CD14-positive monocyte (primary cell): ENCODE measurements around the gene JSRP1. TPM values are rescaled to one million over a fixed set of nuclear protein-coding genes. Genes with fewer than 3 reads are reported as not detected.

Source experiments
- DNase-seq, 3 donors: peaks; one replicate each; pipeline ENCODE4 v3.0.0-alpha.2; 2011 to 2022
- H2AFZ ChIP-seq: 2 replicates; pipeline ENCODE4 v1.6.0; 2012; ENCODE audit warnings: mild to moderate bottlenecking, low read depth, low read length, inconsistent platforms; ENCODE audit not compliant: insufficient read depth, poor library complexity, severe bottlenecking
- H3K27ac ChIP-seq, 2 donors: 1 replicate in 1 of 2; 2 replicates in 1 of 2; pipeline ENCODE4 v1.5.1; 2012 to 2013; ENCODE audit warnings: low read length in 2 of 2, control low read depth in 1 of 2, inconsistent platforms in 1 of 2, low read depth in 1 of 2, mild to moderate bottlenecking in 1 of 2
- H3K27me3 ChIP-seq, 2 donors: one replicate each; pipeline versions ENCODE4 v1.6.0 to v1.6.1; 2011 to 2013; ENCODE audit warnings: low read length in 2 of 2; ENCODE audit not compliant: control insufficient read depth in 2 of 2, insufficient read depth in 2 of 2
- H3K36me3 ChIP-seq, 2 donors: replicated peaks in 1 of 2; 1 replicate in 1 of 2; 2 replicates in 1 of 2; pipeline versions ENCODE4 v1.5.1 to v1.6.1; 2012 to 2013; ENCODE audit warnings: low read length in 2 of 2, control low read depth in 1 of 2, inconsistent platforms in 1 of 2, mild to moderate bottlenecking in 1 of 2; ENCODE audit not compliant: insufficient read depth in 2 of 2, control insufficient read depth in 1 of 2
- H3K4me1 ChIP-seq, 2 donors: 1 replicate in 1 of 2; 2 replicates in 1 of 2; pipeline versions ENCODE4 v1.5.1 to v1.6.1; 2012 to 2013; ENCODE audit warnings: low read length in 2 of 2, control low read depth in 1 of 2, inconsistent platforms in 1 of 2, mild to moderate bottlenecking in 1 of 2, moderate library complexity in 1 of 2; ENCODE audit not compliant: insufficient read depth in 2 of 2, control insufficient read depth in 1 of 2
- H3K4me2 ChIP-seq: replicated peaks from 2 replicates; pipeline ENCODE3; 2012; ENCODE audit warnings: low read length, moderate library complexity, mild to moderate bottlenecking; ENCODE audit not compliant: poor library complexity, severe bottlenecking; ENCODE audit errors: extremely low read depth
- H3K4me3 ChIP-seq, 3 experiments: fragments of 200-600 bp in 1 of 3; sonication (generic) in 1 of 3; replicated peaks in 1 of 3; 1 replicate in 2 of 3; 2 replicates in 1 of 3; pipeline ENCODE4 v1.5.1; 2011 to 2013; ENCODE audit warnings: low read length in 3 of 3, mild to moderate bottlenecking in 3 of 3, control low read depth in 2 of 3, low read depth in 2 of 3, inconsistent platforms in 1 of 3, moderate library complexity in 1 of 3
- H3K79me2 ChIP-seq: 2 replicates; pipeline ENCODE4 v1.6.0; 2012; ENCODE audit warnings: mild to moderate bottlenecking, control low read depth, inconsistent platforms, low read length, moderate library complexity; ENCODE audit not compliant: insufficient read depth
- H3K9ac ChIP-seq: 2 replicates; pipeline ENCODE4 v1.6.0; 2017; ENCODE audit warnings: low read length, mild to moderate bottlenecking; ENCODE audit not compliant: insufficient read depth, poor library complexity, severe bottlenecking
- H3K9me3 ChIP-seq, 2 donors: replicated peaks in 1 of 2; 1 replicate in 1 of 2; 2 replicates in 1 of 2; pipeline versions ENCODE4 v1.5.1 to v1.6.1; 2012 to 2013; ENCODE audit warnings: low read length in 2 of 2, control low read depth in 1 of 2; ENCODE audit not compliant: control insufficient read depth in 1 of 2, insufficient read depth in 1 of 2
- H4K20me1 ChIP-seq: 2 replicates; pipeline ENCODE4 v1.6.0; 2012; ENCODE audit warnings: mild to moderate bottlenecking, low read length, control low read depth, moderate library complexity; ENCODE audit not compliant: insufficient read depth
- H3K27ac Mint-ChIP-seq, 7 donors: one replicate each; pipeline ENCODE4 v1.8.0; 2020; ENCODE audit warnings: mild to moderate bottlenecking in 7 of 7, mixed read lengths in 7 of 7, moderate library complexity in 6 of 7, inconsistent platforms in 2 of 7
- H3K27me3 Mint-ChIP-seq, 3 donors: one replicate each; pipeline ENCODE4 v1.8.0; 2021 to 2022; ENCODE audit warnings: low read depth in 3 of 3, mild to moderate bottlenecking in 3 of 3, mixed read lengths in 3 of 3, moderate library complexity in 3 of 3, inconsistent platforms in 1 of 3
- H3K36me3 Mint-ChIP-seq, 2 donors: one replicate each; pipeline ENCODE4 v1.8.0; 2020; ENCODE audit warnings: mixed read lengths in 2 of 2, inconsistent platforms in 1 of 2, mild to moderate bottlenecking in 1 of 2
- H3K4me1 Mint-ChIP-seq: one replicate; pipeline ENCODE4 v1.8.0; 2020; ENCODE audit warnings: mild to moderate bottlenecking, mixed read lengths
- H3K4me3 Mint-ChIP-seq, 2 donors: one replicate each; pipeline ENCODE4 v1.8.0; 2020; ENCODE audit warnings: mild to moderate bottlenecking in 2 of 2, mixed read lengths in 2 of 2, moderate library complexity in 1 of 2
- H3K9me3 Mint-ChIP-seq, 7 donors: one replicate each; pipeline ENCODE4 v1.8.0; 2020 to 2022; ENCODE audit warnings: mixed read lengths in 7 of 7, mild to moderate bottlenecking in 6 of 7, moderate library complexity in 6 of 7, inconsistent platforms in 2 of 7
- CTCF ChIP-seq: fragments of 200-600 bp; IDR thresholded peaks from one replicate; pipeline ENCODE4 v1.8.0; 2022; ENCODE audit warnings: antibody characterized with exemption, mild to moderate bottlenecking
- WGBS: methylation state at CpG from one replicate; pipeline ENCODE4 v1.1.5; 2013; ENCODE audit warnings: missing lambda C conversion rate; ENCODE audit not compliant: insufficient coverage; 5-methylcytosine and 5-hydroxymethylcytosine counted together
- intact Hi-C, 2 donors: fragments of 100-400 bp; cut with micrococcal nuclease; formaldehyde crosslinking; loops; one replicate each; pipeline versions ENCODE4 v1.15.0 to v1.15.1; 2023
- polyA plus RNA-seq, 3 donors: library from polyadenylated mRNA; depleted of rRNA in 1 of 3; unstranded in 2 of 3; stranded (reverse) in 1 of 3; fragments of 300-500 nt in 2 of 3; fragments of >200 nt in 1 of 3; fragmentation: Illumina TruSeq in 2 of 3; gene quantifications; 1 replicate in 2 of 3; 2 replicates in 1 of 3; pipeline ENCODE4 v1.2.3, GENCODE V29; 2012 to 2021

Gene JSRP1
- polyA plus RNA-seq, 3 donors: 0.38 to 0.50 TPM; not detected in 1

GRCh38 chr19:2219726-2220125 is 36.5 kb downstream of the JSRP1 start:
- no peak overlapping the region for H3K4me3 ChIP-seq
- H4K20me1 ChIP-seq: peaks cover 11% of the 10 kb centered on the region
- H3K27me3 ChIP-seq: no peaks in the 10 kb centered on the region
- H3K36me3 ChIP-seq: peaks cover 77 to 98% of the 10 kb centered on the region in 2 donors
- peaks cover 0 to 3% (median 0%) of the 10 kb centered on the region in 7 donors for H3K9me3 Mint-ChIP-seq
- no peak overlapping the region for H3K9ac ChIP-seq
- no peak overlapping the region for H2AFZ ChIP-seq
- H3K4me1 ChIP-seq: no peaks in the 10 kb centered on the region
- no peak for TF ChIP-seq CTCF
- no peak overlapping the region for H3K4me2 ChIP-seq
- no peak overlapping the region for H3K27ac Mint-ChIP-seq
- H3K27ac ChIP-seq: no peak overlapping the region
- H3K27me3 Mint-ChIP-seq: no peaks in the 10 kb centered on the region
- intact Hi-C loops: no loop called here
- H3K36me3 Mint-ChIP-seq: peaks cover 77 to 96% of the 10 kb centered on the region in 2 donors
- WGBS: 97% methylated on average over 16 of the region's 21 CpGs
- no peaks in the 10 kb centered on the region for H3K9me3 ChIP-seq
- H3K4me3 Mint-ChIP-seq: no peak overlapping the region
- no peaks in the 10 kb centered on the region for H3K4me1 Mint-ChIP-seq
- no peaks in the 10 kb centered on the region for H3K79me2 ChIP-seq
- DNase-seq: no peak

- Mint-ChIP-seq H3K4me3 (no peak overlapping the region), H3K36me3 (peaks cover 73 to 98% of the 10 kb centered on the region in 2 donors), H3K27me3 (no peaks in the 10 kb centered on the region), H3K27ac (peak overlapping the region in 1 of 7 donors; percentile 51), H3K9me3 (no peaks in the 10 kb centered on the region), H3K4me1 (no peaks in the 10 kb centered on the region)
- TF ChIP-seq CTCF: no peak
- peaks cover 80 to 99% of the 10 kb centered on the region in 2 donors for H3K36me3 ChIP-seq
- 98% methylated on average over 21 of the region's 22 CpGs for WGBS
- H4K20me1 ChIP-seq: peaks cover 5% of the 10 kb centered on the region
- no peaks in the 10 kb centered on the region for H3K9me3 ChIP-seq
- no peaks in the 10 kb centered on the region for H3K27me3 ChIP-seq
- H3K79me2 ChIP-seq: no peaks in the 10 kb centered on the region
- no peak overlapping the region for H2AFZ ChIP-seq
- H3K27ac ChIP-seq: no peak overlapping the region
- no peak overlapping the region for H3K4me3 ChIP-seq
- H3K4me2 ChIP-seq: no peak overlapping the region
- no peak for DNase-seq
- no peak overlapping the region for H3K9ac ChIP-seq
- no peaks in the 10 kb centered on the region for H3K4me1 ChIP-seq
- intact Hi-C loops: no loop called here
Measured at GRCh38 chr19:2217591-2217990, 38.6 kb downstream of the JSRP1 start.
